K562 (cell line): ENCODE results near the gene DOCK3.

Experiments
- CHD2 ChIP-seq: IDR thresholded peaks from 2 replicates; pipeline ENCODE4 v1.6.1; 2011; ENCODE audit warnings: low read depth, low read length
- CREM ChIP-seq: IDR thresholded peaks from 2 replicates; pipeline ENCODE4 v1.6.1; 2014; ENCODE audit warnings: antibody characterized with exemption, low read depth
- POLR2A ChIP-seq: fragments of 450-650 bp; conservative IDR thresholded peaks from 2 replicates; pipeline ENCODE4 v1.6.1; 2016
- POLR2AphosphoS5 ChIP-seq: IDR thresholded peaks from 2 replicates; pipeline ENCODE4 v1.6.1; 2011; ENCODE audit warnings: mild to moderate bottlenecking, low read depth, low read length, moderate library complexity; ENCODE audit not compliant: control insufficient read depth, insufficient read depth
- SMARCA5 ChIP-seq: fragments of 450-650 bp; IDR thresholded peaks from 2 replicates; pipeline ENCODE4 v1.6.1; 2016
- SP1 ChIP-seq: sonication (generic); formaldehyde crosslinking; IDR thresholded peaks from 2 replicates; pipeline ENCODE4 v1.8.1; 2022; ENCODE audit warnings: mild to moderate bottlenecking, missing genetic modification reagents
- ZNF274 ChIP-seq: IDR thresholded peaks from 2 replicates; pipeline ENCODE4 v1.6.1; 2011; ENCODE audit warnings: low read depth, mild to moderate bottlenecking, low read length, moderate library complexity, borderline replicate concordance
- ZNF830 ChIP-seq: fragments of 250-450 bp; sonication (Bioruptor Pico); IDR thresholded peaks from 2 replicates; pipeline ENCODE4 v1.5.0; 2021; ENCODE audit warnings: mild to moderate bottlenecking
- TF ChIP-seq, protein P1 (sequence below), 2 experiments: fragments of 450-650 bp; formaldehyde crosslinking in 1 of 2; IDR thresholded peaks; 2 replicates each; pipeline versions ENCODE4 v1.4.0 to v1.6.1; 2014 to 2020; ENCODE audit warnings: mild to moderate bottlenecking in 2 of 2, borderline replicate concordance in 1 of 2, low read depth in 1 of 2
- TF ChIP-seq, protein P2 (sequence below): sonication (generic); formaldehyde crosslinking; IDR thresholded peaks from 2 replicates; pipeline ENCODE4 v1.4.0; 2020; ENCODE audit warnings: mild to moderate bottlenecking, missing genetic modification reagents
- TF ChIP-seq, protein P3 (sequence below): fragments of 200-800 bp; sonication (Bioruptor generic); IDR thresholded peaks from 2 replicates; pipeline ENCODE4 v1.6.1; 2017; ENCODE audit warnings: missing genetic modification characterization, missing compliant biosample characterization

DNA sequence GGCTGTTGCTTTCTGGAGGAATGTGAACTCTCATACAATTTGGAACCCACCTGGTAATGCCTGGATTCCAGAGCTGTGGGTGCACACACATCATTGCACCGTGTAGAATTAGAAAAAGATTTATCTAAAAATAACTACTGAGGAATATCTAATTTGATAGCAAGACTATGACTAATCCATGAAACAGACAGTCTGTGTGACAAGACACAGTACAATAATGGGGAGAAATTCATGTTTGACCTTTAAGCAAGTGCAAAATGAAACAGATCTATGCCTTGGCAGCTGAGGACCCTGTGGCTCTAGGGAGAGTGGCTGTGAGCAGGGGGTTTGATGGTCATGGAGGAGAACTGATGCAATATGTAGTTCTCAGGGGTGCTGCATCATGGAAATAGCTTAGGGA, 7.9 kb upstream of the DOCK3 start:
- TF ChIP-seq, protein P1, sequence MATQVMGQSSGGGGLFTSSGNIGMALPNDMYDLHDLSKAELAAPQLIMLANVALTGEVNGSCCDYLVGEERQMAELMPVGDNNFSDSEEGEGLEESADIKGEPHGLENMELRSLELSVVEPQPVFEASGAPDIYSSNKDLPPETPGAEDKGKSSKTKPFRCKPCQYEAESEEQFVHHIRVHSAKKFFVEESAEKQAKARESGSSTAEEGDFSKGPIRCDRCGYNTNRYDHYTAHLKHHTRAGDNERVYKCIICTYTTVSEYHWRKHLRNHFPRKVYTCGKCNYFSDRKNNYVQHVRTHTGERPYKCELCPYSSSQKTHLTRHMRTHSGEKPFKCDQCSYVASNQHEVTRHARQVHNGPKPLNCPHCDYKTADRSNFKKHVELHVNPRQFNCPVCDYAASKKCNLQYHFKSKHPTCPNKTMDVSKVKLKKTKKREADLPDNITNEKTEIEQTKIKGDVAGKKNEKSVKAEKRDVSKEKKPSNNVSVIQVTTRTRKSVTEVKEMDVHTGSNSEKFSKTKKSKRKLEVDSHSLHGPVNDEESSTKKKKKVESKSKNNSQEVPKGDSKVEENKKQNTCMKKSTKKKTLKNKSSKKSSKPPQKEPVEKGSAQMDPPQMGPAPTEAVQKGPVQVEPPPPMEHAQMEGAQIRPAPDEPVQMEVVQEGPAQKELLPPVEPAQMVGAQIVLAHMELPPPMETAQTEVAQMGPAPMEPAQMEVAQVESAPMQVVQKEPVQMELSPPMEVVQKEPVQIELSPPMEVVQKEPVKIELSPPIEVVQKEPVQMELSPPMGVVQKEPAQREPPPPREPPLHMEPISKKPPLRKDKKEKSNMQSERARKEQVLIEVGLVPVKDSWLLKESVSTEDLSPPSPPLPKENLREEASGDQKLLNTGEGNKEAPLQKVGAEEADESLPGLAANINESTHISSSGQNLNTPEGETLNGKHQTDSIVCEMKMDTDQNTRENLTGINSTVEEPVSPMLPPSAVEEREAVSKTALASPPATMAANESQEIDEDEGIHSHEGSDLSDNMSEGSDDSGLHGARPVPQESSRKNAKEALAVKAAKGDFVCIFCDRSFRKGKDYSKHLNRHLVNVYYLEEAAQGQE (IDR thresholded peaks at IDR 0.05; ENCODE audit: borderline replicate concordance), result no peak
- TF ChIP-seq, protein P1 (CRISPR knock-in tag; IDR thresholded peaks at IDR 0.05; ENCODE audit: low read depth), result no peak
- TF ChIP-seq ZNF830 (CRISPR knock-in tag) (no peak), CHD2 (no peak), CREM (no peak), SMARCA5 (no peak), POLR2A (no peak), SP1 (CRISPR knock-in tag) (no peak), POLR2AphosphoS5 (no peak), ZNF274 (no peak)
- TF ChIP-seq, protein P2, sequence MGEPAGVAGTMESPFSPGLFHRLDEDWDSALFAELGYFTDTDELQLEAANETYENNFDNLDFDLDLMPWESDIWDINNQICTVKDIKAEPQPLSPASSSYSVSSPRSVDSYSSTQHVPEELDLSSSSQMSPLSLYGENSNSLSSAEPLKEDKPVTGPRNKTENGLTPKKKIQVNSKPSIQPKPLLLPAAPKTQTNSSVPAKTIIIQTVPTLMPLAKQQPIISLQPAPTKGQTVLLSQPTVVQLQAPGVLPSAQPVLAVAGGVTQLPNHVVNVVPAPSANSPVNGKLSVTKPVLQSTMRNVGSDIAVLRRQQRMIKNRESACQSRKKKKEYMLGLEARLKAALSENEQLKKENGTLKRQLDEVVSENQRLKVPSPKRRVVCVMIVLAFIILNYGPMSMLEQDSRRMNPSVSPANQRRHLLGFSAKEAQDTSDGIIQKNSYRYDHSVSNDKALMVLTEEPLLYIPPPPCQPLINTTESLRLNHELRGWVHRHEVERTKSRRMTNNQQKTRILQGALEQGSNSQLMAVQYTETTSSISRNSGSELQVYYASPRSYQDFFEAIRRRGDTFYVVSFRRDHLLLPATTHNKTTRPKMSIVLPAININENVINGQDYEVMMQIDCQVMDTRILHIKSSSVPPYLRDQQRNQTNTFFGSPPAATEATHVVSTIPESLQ (CRISPR knock-in tag), result no peak
- TF ChIP-seq, protein P3, sequence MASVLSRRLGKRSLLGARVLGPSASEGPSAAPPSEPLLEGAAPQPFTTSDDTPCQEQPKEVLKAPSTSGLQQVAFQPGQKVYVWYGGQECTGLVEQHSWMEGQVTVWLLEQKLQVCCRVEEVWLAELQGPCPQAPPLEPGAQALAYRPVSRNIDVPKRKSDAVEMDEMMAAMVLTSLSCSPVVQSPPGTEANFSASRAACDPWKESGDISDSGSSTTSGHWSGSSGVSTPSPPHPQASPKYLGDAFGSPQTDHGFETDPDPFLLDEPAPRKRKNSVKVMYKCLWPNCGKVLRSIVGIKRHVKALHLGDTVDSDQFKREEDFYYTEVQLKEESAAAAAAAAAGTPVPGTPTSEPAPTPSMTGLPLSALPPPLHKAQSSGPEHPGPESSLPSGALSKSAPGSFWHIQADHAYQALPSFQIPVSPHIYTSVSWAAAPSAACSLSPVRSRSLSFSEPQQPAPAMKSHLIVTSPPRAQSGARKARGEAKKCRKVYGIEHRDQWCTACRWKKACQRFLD (CRISPR knock-in tag), result no peak
